NCI-H128 (cell line): ENCODE results near the gene RAB26.

ENCODE experiments used
- DNase-seq: peaks from one replicate; lab custom pipeline; 2025; ENCODE audit not compliant: unreplicated experiment; lab: John Stamatoyannopoulos, UW

The RAB26 gene

DNA sequence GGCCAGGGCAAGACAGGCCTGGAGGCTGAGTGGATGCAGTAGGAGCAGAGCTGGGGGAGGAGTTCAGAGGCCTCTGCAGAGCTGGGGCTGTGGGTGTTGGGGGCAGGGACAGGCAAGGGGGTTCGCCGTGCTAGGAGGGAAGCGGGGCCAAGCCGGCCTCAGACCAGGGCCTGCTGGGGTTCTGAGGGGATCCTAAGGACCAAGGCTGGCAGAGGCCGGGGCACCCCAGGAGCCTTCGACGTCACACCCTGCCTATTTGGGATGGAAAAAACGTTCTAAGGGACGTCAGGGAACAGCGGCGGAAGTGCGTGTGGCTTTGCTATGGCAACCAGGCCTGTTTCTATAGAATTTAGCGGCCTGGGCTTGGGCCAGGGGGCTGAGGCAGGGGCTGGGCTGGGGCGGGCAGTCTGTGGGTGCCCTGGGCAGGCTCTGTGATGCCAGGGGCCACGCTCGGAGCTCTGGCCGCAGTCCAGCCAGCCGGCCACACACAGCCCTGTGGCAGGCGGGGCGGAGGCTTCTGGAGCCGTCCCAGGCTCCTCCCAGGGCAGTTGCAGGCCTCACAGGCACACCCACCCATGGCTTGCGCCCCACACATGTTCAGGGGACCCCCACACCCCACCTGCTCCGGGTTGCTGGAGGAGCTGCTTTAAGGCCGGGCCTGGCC lies 10.9 kb downstream of the RAB26 start:
- no peak for DNase-seq

- DNase-seq, result no peak
Measured at GRCh38 chr16:2160915-2161551, 12.6 kb downstream of the RAB26 start.

- DNase-seq, result no peak
Measured at GRCh38 chr16:2161911-2162310, 13.5 kb downstream of the RAB26 start.

DNA sequence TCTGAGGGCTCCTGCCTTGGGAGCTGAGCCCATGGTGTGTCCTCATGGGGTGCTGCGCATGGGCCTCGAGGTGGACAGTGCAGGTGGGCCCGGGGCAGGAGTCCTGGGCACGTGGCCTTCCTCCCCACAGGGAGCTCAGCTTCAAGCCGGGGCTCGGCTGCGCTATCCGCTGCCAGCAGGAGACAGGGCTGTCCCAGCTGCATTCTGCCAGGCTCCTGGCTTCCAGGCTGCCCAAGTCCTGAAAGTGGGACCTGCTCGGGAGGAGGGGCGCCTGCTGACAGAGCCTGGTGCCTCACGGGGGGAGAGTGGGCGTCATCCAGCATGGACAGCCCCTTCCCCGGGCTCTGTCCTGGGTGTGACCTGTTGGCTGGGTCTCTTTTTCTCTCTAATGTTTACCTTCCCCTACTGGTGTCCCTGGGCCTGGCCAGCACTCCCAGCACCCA lies 14.3 kb downstream of the RAB26 start:
- DNase-seq, result no peak

DNA sequence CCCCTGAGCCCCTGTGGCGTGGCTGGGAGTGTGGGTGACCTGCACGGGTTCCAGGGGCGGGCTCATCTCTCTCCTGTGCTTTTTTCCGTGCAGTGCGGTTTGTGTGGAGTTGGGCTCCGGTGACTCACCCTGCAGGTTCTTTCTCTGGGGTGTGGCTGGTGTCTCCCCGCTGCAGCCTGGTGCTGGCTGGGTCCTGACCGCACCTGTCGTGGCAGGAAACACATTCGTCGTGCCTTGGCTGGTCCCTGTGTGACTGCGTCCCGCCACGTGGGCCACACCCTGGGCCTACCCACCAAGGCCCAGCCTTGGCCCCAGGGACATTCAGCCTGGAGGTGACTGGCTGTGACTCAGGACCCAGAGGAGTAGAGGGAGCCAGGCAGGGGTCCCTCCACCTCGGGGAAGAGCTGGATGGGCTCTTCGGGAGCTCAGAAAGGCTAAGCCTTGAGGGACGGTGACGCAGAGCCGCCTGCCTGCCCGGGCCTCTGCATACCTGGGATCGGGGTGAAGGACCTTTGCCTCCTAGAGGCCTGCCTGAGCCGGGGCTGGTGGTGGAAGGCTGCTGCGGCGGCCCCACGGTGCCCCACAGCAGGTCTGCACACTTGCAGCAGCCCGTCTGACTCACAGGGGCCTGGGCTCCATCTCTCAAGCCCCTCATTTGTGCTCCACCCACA lies 14.9 kb downstream of the RAB26 start:
- no peak for DNase-seq

DNA sequence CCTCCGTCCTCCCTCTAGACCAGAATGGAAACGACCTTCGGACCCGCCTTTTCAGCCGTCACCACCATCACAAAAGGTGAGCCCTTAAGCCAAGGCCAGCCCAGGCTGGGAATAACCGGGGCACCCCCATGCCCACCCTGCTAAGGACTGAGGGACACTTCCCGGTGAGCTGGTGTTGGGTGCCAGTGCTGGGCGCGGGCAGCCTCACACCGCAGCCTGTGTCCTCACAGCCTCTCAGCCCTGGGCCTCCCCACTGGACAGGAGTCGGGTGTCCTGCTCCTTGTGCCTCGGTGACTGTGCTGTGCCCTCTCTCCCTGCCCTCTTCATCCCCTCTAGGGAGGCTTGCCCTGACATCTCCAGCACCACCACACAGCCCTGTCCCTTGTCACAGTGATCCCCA lies 17.4 kb downstream of the RAB26 start:
- DNase-seq, result no peak

DNA sequence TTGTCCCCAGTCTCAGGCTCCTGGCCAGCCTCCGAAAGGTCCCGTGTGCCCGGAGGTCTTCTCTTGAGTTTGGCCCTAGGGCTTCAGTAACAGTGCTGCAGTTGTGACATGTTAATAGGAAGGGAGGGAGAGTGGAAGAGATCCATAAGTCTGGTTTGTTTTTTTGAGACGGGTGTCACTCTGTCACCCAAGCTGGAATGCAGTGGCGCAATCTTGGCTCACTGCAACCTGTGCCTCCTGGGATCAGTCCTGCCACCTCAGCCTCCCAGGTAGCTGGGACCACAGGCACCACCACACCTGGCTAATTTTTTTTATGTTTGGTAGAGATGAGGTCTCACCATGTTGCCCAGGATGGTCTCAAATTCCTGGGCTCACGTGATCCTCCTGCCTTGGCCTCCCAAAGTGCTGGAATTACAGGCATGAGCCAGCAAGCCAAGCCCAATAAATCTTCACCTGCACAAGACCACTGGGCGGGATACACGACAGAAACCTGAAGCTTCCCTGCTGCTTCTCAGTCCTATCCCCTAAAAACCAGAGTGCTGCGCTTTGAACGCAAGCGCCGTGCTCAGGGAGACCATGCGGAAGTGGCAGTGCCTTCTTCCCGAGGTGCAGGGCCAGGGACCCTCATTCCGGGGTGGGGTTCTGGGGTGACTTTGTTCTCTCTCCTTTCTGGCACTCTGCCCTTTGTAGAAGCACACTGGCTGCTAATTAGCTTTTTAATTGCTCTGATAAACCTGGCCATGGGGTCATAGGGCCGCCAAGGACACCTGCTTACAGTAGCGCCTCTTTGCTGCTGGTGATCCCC lies 18.0 kb downstream of the RAB26 start:
- no peak for DNase-seq

GRCh38 chr16:2167068-2167638 lies 18.7 kb downstream of the RAB26 start:
- DNase-seq, result no peak

DNA sequence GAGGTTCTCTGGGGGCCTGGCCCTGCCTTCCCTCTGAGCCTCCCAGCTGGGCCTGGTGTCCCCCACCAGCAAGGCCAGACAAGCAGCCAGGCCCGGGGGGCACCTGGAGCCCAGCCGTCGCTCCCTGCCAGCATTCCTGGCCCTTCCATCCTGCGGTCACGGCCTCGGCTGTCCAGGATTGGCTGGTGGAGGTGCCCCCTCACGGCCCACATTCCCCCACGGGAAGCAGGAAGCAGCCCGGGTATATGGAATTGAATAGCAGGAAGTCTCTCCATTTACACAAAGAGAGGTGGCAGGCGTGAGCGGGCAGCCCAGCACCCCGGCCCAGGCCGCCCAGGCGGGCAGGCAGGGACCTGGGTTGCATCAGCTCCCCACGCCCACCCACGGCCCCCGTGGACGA lies 21.7 kb downstream of the RAB26 start:
- DNase-seq, result no peak

DNA sequence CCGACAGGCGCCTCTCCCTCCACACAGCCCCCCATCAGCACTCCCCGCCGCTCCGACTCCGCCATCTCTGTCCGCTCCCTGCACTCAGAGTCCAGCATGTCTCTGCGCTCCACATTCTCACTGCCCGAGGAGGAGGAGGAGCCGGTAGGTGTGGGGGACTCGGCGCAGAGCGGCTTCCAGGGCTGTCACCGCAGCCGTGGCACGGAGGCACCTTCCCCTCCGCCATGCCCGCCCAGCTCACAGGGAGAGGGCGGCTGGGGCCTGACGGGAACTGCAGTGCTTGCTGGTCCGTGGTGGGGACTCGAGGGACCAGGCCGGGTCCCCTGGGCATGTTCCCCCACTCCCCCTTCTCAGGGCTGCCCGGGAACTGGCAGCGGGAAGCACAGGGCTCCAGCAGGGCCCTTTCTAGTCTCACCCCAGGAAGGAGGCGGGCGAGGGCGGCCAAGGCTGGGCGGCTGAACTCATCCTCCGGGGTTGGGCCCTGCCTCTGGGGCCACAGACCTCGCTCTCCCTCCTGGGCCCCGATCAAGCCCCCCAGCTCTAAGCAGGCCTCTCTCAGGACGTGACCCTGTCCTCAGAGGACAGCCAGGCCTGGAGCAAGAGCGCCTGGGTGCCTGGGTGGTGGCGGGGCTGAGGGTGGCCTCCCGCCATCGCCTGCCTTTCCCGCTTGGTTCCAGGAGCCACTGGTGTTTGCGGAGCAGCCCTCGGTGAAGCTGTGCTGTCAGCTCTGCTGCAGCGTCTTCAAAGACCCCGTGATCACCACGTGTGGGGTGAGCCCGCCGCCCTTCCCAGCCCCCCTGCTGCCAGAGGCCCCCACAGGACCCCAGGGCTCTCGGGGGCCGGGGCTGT lies 22.4 kb downstream of the RAB26 start:
- no peak for DNase-seq

GRCh38 chr16:2171601-2172178 lies 23.3 kb downstream of the RAB26 start:
- no peak for DNase-seq

GRCh38 chr16:2172688-2173335 lies 24.4 kb downstream of the RAB26 start:
- no peak for DNase-seq

DNA sequence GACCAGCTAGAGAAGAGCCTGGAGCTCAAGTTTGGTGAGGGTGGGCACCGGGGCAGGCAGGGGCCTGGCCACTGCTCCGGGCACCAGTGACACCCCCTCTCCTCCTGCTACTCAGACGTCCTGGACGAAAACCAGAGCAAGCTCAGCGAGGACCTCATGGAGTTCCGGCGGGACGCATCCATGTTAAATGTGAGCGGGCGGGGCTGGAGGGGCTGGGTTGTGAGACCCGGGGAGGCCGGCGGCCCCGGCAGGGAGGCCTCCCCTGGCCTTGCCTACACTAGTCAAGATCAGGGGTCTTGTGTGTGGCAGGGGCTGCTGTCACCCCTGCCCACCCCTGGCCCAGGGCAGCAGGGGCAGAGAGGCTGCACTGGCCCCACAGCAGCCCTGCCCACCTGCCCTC lies 24.9 kb downstream of the RAB26 start:
- no peak for DNase-seq

- no peak for DNase-seq
Measured at GRCh38 chr16:2173916-2174315, 25.5 kb downstream of the RAB26 start.

DNA sequence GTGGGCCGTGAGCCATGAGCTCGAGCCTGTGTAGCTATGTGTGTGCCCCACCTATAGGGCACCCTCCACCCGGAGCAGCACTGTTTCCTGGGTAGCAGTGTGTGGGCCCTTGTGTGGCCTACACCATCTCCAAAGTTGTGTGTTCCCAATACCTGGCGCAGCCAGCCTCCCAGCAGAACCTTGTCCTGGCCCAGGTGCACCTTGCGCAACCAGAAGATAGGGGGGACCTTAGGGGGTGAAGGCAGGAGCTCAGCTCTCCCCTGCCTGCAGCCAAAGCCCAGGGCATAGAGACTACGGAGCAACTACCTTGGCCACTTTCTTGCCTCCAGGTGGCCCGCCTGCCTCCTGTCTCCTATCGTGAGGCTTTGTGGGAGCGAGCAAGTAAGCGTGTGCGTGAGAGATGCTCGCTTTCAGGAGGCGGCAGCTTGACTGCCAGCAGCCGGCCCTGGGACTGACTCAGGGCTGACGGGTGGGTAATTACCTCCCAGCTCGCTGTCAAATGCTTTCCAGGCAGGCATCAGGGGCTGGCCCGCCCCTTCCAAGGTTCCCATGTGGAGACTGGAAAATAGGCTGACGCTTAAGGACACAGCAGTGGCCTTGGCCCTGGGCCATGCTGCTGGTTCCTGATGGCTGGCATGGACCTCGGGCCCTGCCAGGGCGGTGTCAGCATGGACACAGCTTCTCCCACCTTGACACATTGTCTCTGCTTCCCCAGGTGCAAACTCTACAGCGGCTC lies 26.1 kb downstream of the RAB26 start:
- no peak for DNase-seq

DNA sequence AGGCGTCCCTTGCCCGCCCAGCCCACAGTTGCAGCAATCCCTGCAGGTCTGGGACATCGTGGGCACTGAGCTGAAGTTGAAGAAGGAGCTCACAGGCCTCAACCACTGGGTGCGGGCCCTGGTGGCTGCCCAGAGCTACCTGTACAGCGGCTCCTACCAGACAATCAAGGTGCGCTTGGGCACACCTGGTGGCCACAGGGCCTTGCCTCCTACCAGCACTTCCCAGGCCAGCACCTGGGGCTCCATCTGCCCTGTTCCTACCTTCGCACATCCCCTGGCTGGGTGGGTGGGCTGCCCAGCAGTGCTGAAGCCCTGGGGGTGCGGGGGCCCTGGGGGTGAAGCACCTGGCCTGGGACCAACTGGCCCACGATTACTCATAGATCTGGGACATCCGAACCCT lies 27.0 kb downstream of the RAB26 start:
- DNase-seq, result no peak

GRCh38 chr16:2176047-2176446 lies 27.6 kb downstream of the RAB26 start:
- no peak for DNase-seq

DNA sequence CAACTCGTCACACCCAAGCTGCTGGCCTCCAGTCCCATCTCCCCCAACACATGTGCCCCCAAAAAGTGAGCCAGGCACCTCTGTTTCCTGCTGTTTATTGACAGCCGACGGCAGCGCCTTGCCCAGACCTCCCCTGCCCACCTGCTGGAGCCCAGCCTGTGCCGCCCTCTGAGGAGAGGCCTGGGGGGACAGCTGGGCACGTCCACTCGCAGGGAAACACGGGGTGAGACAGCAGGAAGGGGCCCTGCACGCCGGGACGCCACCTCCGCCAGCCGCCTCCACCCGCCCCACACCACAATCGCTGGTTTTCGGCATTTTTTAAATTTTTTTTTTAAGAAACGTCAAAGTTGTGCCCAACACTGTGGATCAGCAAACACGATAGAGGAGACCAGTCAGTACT lies 28.7 kb downstream of the RAB26 start:
- DNase-seq, result no peak

GRCh38 chr16:2177561-2177960 lies 29.1 kb downstream of the RAB26 start:
- DNase-seq, result no peak
